ENCODE data around the gene EEF2. TPM values are rescaled to one million over a fixed set of nuclear protein-coding genes. Genes with fewer than 3 reads are reported as not detected.

EEF2 gene
- total RNA-seq, 1 donor from 2014 or later: 3,492 TPM

- no peaks in the 10 kb centered on the region for H3K27me3 ChIP-seq (ENCODE audit: control insufficient read depth, insufficient read depth, low read length)
- peaks cover 16% of the 10 kb centered on the region for H3K36me3 ChIP-seq (ENCODE audit: control insufficient read depth, insufficient read depth, low read length)
- no peak for DNase-seq (ENCODE audit: low read depth)
- no peak for TF ChIP-seq CTCF (IDR thresholded peaks at IDR 0.05; ENCODE audit: insufficient read depth, low read length, poor library complexity, severe bottlenecking)
- no peak overlapping the region for H3K4me3 ChIP-seq (ENCODE audit: low read depth, low read length)
Measured at GRCh38 chr19:3975144-3975543, 10.1 kb downstream of the EEF2 start.

- H3K36me3 ChIP-seq (ENCODE audit: control insufficient read depth, insufficient read depth, low read length): peaks cover under 1% of the 10 kb centered on the region
- TF ChIP-seq CTCF (IDR thresholded peaks at IDR 0.05; ENCODE audit: insufficient read depth, low read length, poor library complexity, severe bottlenecking): no peak
- no peaks in the 10 kb centered on the region for H3K27me3 ChIP-seq (ENCODE audit: control insufficient read depth, insufficient read depth, low read length)
- H3K4me3 ChIP-seq (ENCODE audit: low read depth, low read length): peak within 1 kb of the TSS; percentile 99
- DNase-seq (ENCODE audit: low read depth): peak; percentile 91
Measured at GRCh38 chr19:3970808-3971598, 14.3 kb downstream of the EEF2 start, which contains the start of gene DAPK3. Gene DAPK3 (minus strand): TSS chr19:3971099. CDS start chr19:3969735, 1,364 bp downstream.

GRCh38 chr19:3970313-3970807, 14.9 kb downstream of the EEF2 start:
- no peak for DNase-seq (ENCODE audit: low read depth)
- H3K36me3 ChIP-seq (ENCODE audit: control insufficient read depth, insufficient read depth, low read length): peaks cover 2% of the 10 kb centered on the region
- peak overlapping the region; percentile 99 for H3K4me3 ChIP-seq (ENCODE audit: low read depth, low read length)
- no peaks in the 10 kb centered on the region for H3K27me3 ChIP-seq (ENCODE audit: control insufficient read depth, insufficient read depth, low read length)
- TF ChIP-seq CTCF (IDR thresholded peaks at IDR 0.05; ENCODE audit: insufficient read depth, low read length, poor library complexity, severe bottlenecking): no peak

GRCh38 chr19:3969435-3970312, 15.6 kb downstream of the EEF2 start:
- peak; percentile 76 for DNase-seq (ENCODE audit: low read depth)
- peaks cover 2% of the 10 kb centered on the region for H3K36me3 ChIP-seq (ENCODE audit: control insufficient read depth, insufficient read depth, low read length)

More at GRCh38 chr19:3969435-3970312, 15.6 kb downstream of the EEF2 start:
- H3K4me3 ChIP-seq (ENCODE audit: low read depth, low read length): peak overlapping the region; percentile 99
- H3K27me3 ChIP-seq (ENCODE audit: control insufficient read depth, insufficient read depth, low read length): no peaks in the 10 kb centered on the region
- peak; percentile 18 for TF ChIP-seq CTCF (IDR thresholded peaks at IDR 0.05; ENCODE audit: insufficient read depth, low read length, poor library complexity, severe bottlenecking)
